ENCODE measurements around the gene LEMD3.

The LEMD3 gene

GRCh38 chr12:65208125-65208524 is 38.7 kb downstream of the LEMD3 start:
- no peak overlapping the region for H3K4me3 ChIP-seq (ENCODE audit: low read length)
- no peaks in the 10 kb centered on the region for H3K27me3 ChIP-seq (ENCODE audit: control insufficient read depth, insufficient read depth, low read length)
- H3K9me3 ChIP-seq (ENCODE audit: control insufficient read depth, insufficient read depth, low read length): no peaks in the 10 kb centered on the region
- H3K27ac ChIP-seq (ENCODE audit: low read length): no peak overlapping the region
- DNase-seq (ENCODE audit: low read depth, low spot score): no peak
- no CpG with 5 or more reads among the region's 2 CpGs for WGBS (ENCODE audit: insufficient coverage, insufficient read length)
- H3K36me3 ChIP-seq (ENCODE audit: control insufficient read depth, insufficient read depth, low read length): no peaks in the 10 kb centered on the region
- H3K4me1 ChIP-seq (ENCODE audit: control insufficient read depth, insufficient read depth, low read length): no peaks in the 10 kb centered on the region; the same call in 1 of the 2 replicates

DNA sequence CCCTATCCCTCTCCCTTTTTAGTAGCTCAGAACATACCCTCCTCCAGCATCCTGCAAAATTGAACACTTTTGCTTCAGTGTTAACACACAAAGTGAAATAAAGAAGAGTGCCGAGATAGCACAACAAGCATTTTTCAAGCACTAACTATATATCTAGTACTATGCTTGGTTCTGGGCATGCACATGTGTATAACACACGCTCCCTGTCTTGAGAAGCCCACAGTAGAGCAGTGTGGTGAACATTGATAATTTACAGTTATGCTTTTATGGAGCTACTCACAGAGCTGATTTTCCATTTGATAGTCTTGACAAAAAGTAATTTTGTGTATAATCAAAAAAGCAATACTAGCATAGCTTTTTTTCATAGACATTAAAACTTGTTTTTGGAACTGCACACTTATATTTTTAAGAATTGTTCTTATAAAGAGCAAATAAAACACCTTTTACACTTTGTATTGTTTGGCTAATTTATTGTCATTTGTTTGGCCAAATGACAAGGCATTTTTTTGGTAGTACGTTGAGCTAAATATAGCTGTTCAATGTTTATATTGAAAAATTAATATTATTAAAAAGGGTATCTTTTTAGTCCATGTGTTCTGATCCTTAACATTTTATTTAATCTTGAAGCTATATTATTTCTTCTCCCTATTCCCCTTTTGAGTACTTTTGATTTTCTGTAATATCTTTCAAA is 39.7 kb downstream of the LEMD3 start:
- H3K4me1 ChIP-seq (ENCODE audit: control insufficient read depth, insufficient read depth, low read length): no peaks in the 10 kb centered on the region; the same call in 1 of the 2 replicates
- WGBS (ENCODE audit: insufficient coverage, insufficient read length): no CpG with 5 or more reads among the region's 3 CpGs
- no peaks in the 10 kb centered on the region for H3K36me3 ChIP-seq (ENCODE audit: control insufficient read depth, insufficient read depth, low read length)
- H3K9me3 ChIP-seq (ENCODE audit: control insufficient read depth, insufficient read depth, low read length): no peaks in the 10 kb centered on the region
- H3K4me3 ChIP-seq (ENCODE audit: low read length): no peak overlapping the region
- H3K27me3 ChIP-seq (ENCODE audit: control insufficient read depth, insufficient read depth, low read length): no peaks in the 10 kb centered on the region
- no peak overlapping the region for H3K27ac ChIP-seq (ENCODE audit: low read length)
- no peak for DNase-seq (ENCODE audit: low read depth, low spot score)

GRCh38 chr12:65209655-65210043 is 40.3 kb downstream of the LEMD3 start:
- H3K36me3 ChIP-seq (ENCODE audit: control insufficient read depth, insufficient read depth, low read length): no peaks in the 10 kb centered on the region
- WGBS (ENCODE audit: insufficient coverage, insufficient read length): no CpG with 5 or more reads among the region's 2 CpGs
- H3K4me3 ChIP-seq (ENCODE audit: low read length): no peak overlapping the region
- no peaks in the 10 kb centered on the region for H3K9me3 ChIP-seq (ENCODE audit: control insufficient read depth, insufficient read depth, low read length)
- no peak overlapping the region for H3K27ac ChIP-seq (ENCODE audit: low read length)
- no peaks in the 10 kb centered on the region for H3K27me3 ChIP-seq (ENCODE audit: control insufficient read depth, insufficient read depth, low read length)
- DNase-seq (ENCODE audit: low read depth, low spot score): no peak
- no peaks in the 10 kb centered on the region for H3K4me1 ChIP-seq (ENCODE audit: control insufficient read depth, insufficient read depth, low read length)

DNA sequence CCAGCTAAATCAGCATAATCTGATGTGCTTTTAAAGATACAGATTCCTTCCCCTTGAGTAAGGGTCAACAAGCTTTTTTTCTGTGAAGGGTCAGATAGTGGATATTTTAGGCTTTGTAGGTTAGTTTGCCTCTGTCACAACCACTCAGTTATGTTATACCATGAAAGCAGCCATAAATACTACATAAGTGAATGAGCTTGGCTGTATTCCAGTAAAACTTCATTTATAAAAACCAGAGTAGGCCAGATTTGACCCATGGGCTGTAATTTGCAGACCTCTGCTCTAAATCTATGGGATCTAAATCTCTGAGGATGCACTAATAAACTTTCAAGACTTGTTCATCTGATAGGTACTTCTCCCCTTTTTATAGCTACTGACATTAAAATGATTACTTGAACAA is 47.7 kb downstream of the LEMD3 start:
- DNase-seq (ENCODE audit: low read depth, low spot score): no peak
- no peak overlapping the region for H3K27ac ChIP-seq (ENCODE audit: low read length)
- H3K36me3 ChIP-seq (ENCODE audit: control insufficient read depth, insufficient read depth, low read length): peaks cover 3% of the 10 kb centered on the region; the same call in 1 of the 2 replicates
- H3K4me1 ChIP-seq (ENCODE audit: control insufficient read depth, insufficient read depth, low read length): no peaks in the 10 kb centered on the region
- no peaks in the 10 kb centered on the region for H3K9me3 ChIP-seq (ENCODE audit: control insufficient read depth, insufficient read depth, low read length)
- H3K4me3 ChIP-seq (ENCODE audit: low read length): no peak overlapping the region
- no peaks in the 10 kb centered on the region for H3K27me3 ChIP-seq (ENCODE audit: control insufficient read depth, insufficient read depth, low read length)

DNA sequence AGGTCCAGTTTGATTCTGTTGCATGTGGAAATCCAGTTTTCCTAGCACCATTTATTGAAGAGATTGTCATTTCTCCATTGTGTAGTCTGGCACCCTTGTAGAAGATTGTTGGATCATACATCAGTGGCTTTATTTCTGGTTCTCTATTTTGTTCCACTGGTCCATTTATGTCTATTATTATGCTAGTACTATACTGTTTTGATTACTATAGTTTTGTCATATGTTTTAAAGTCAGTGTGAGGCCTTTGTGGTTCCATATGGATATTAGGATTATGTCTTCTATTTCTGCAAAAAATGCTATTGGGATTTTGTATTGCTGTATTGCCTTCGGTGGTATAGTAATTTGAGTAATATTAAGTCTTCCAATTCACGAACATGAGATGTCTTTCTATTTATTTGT is 51.4 kb downstream of the LEMD3 start:
- WGBS (ENCODE audit: insufficient coverage, insufficient read length): no CpG with 5 or more reads among the region's 2 CpGs

GRCh38 chr12:65229441-65229840 is 60.1 kb downstream of the LEMD3 start:
- Histone ChIP-seq H3K27me3 (ENCODE audit: control insufficient read depth, insufficient read depth, low read length) (no peaks in the 10 kb centered on the region), H3K9me3 (ENCODE audit: control insufficient read depth, insufficient read depth, low read length) (no peaks in the 10 kb centered on the region; the same call in 1 of the 2 replicates), H3K4me3 (ENCODE audit: low read length) (no peak overlapping the region), H3K36me3 (ENCODE audit: control insufficient read depth, insufficient read depth, low read length) (no peaks in the 10 kb centered on the region; the same call in 1 of the 2 replicates), H3K27ac (ENCODE audit: low read length) (no peak overlapping the region), H3K4me1 (ENCODE audit: control insufficient read depth, insufficient read depth, low read length) (no peaks in the 10 kb centered on the region)
- WGBS (ENCODE audit: insufficient coverage, insufficient read length): no CpG with 5 or more reads among the region's 1 CpG
- no peak for DNase-seq (ENCODE audit: low read depth, low spot score)

More for the DNA sequence above, 51.4 kb downstream of the LEMD3 start:
- peaks cover 3% of the 10 kb centered on the region; the same call in 1 of the 2 replicates for H3K36me3 ChIP-seq (ENCODE audit: control insufficient read depth, insufficient read depth, low read length)
- H3K27me3 ChIP-seq (ENCODE audit: control insufficient read depth, insufficient read depth, low read length): no peaks in the 10 kb centered on the region
- H3K4me3 ChIP-seq (ENCODE audit: low read length): no peak overlapping the region
- DNase-seq (ENCODE audit: low read depth, low spot score): no peak
- no peaks in the 10 kb centered on the region for H3K4me1 ChIP-seq (ENCODE audit: control insufficient read depth, insufficient read depth, low read length)
- H3K9me3 ChIP-seq (ENCODE audit: control insufficient read depth, insufficient read depth, low read length): no peaks in the 10 kb centered on the region
- no peak overlapping the region for H3K27ac ChIP-seq (ENCODE audit: low read length)

GRCh38 chr12:65232476-65233077 is 63.2 kb downstream of the LEMD3 start:
- H3K27ac ChIP-seq (ENCODE audit: low read length): no peak overlapping the region
- no peak for DNase-seq (ENCODE audit: low read depth, low spot score)
- H3K36me3 ChIP-seq (ENCODE audit: control insufficient read depth, insufficient read depth, low read length): no peaks in the 10 kb centered on the region; the same call in 1 of the 2 replicates
- no peaks in the 10 kb centered on the region for H3K27me3 ChIP-seq (ENCODE audit: control insufficient read depth, insufficient read depth, low read length)
- no peaks in the 10 kb centered on the region; the same call in 1 of the 2 replicates for H3K9me3 ChIP-seq (ENCODE audit: control insufficient read depth, insufficient read depth, low read length)
- WGBS (ENCODE audit: insufficient coverage, insufficient read length): 100% methylated on average over 1 of the region's 3 CpGs
- no peak overlapping the region for H3K4me3 ChIP-seq (ENCODE audit: low read length)
- no peaks in the 10 kb centered on the region for H3K4me1 ChIP-seq (ENCODE audit: control insufficient read depth, insufficient read depth, low read length)

DNA sequence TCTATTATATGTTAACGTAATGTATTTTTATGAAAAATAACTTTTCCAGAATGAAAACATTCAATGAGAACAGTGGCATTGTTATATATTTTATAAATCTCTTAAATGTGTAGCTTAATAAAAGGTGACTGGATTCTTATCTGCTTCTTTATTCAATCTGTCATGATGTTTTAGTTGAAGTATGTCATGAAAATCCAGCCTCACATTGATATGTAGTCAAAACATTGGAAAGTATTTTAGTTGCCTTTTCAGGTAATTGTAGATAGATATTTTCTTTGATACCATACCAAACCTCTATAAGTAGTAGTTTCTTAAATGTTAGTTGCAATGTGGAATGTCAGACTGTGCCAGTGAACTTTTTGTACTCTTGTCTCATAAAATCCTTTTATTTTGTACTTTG is 67.8 kb downstream of the LEMD3 start:
- Histone ChIP-seq H3K36me3 (ENCODE audit: control insufficient read depth, insufficient read depth, low read length) (no peaks in the 10 kb centered on the region), H3K4me3 (ENCODE audit: low read length) (no peak overlapping the region), H3K27me3 (ENCODE audit: control insufficient read depth, insufficient read depth, low read length) (no peaks in the 10 kb centered on the region), H3K9me3 (ENCODE audit: control insufficient read depth, insufficient read depth, low read length) (no peaks in the 10 kb centered on the region), H3K27ac (ENCODE audit: low read length) (no peak overlapping the region), H3K4me1 (ENCODE audit: control insufficient read depth, insufficient read depth, low read length) (no peaks in the 10 kb centered on the region)
- WGBS (ENCODE audit: insufficient coverage, insufficient read length): no CpG with 5 or more reads among the region's 1 CpG
- DNase-seq (ENCODE audit: low read depth, low spot score): no peak

- no CpG with 5 or more reads among the region's 3 CpGs for WGBS (ENCODE audit: insufficient coverage, insufficient read length)
- Histone ChIP-seq H3K4me3 (ENCODE audit: low read length) (no peak overlapping the region), H3K9me3 (ENCODE audit: control insufficient read depth, insufficient read depth, low read length) (no peaks in the 10 kb centered on the region), H3K36me3 (ENCODE audit: control insufficient read depth, insufficient read depth, low read length) (no peaks in the 10 kb centered on the region), H3K4me1 (ENCODE audit: control insufficient read depth, insufficient read depth, low read length) (no peaks in the 10 kb centered on the region), H3K27ac (ENCODE audit: low read length) (no peak overlapping the region), H3K27me3 (ENCODE audit: control insufficient read depth, insufficient read depth, low read length) (no peaks in the 10 kb centered on the region)
- DNase-seq (ENCODE audit: low read depth, low spot score): no peak
These were observed 69.2 kb downstream of the LEMD3 start for GRCh38 chr12:65238609-65239008.

GRCh38 chr12:65248656-65249633 is 79.6 kb downstream of the LEMD3 start:
- DNase-seq (ENCODE audit: low read depth, low spot score): no peak
- H3K36me3 ChIP-seq (ENCODE audit: control insufficient read depth, insufficient read depth, low read length): no peaks in the 10 kb centered on the region
- H3K9me3 ChIP-seq (ENCODE audit: control insufficient read depth, insufficient read depth, low read length): no peaks in the 10 kb centered on the region
- no CpG with 5 or more reads among the region's 2 CpGs for WGBS (ENCODE audit: insufficient coverage, insufficient read length)
- no peak overlapping the region for H3K27ac ChIP-seq (ENCODE audit: low read length)
- no peaks in the 10 kb centered on the region for H3K4me1 ChIP-seq (ENCODE audit: control insufficient read depth, insufficient read depth, low read length)
- no peak overlapping the region for H3K4me3 ChIP-seq (ENCODE audit: low read length)
- no peaks in the 10 kb centered on the region for H3K27me3 ChIP-seq (ENCODE audit: control insufficient read depth, insufficient read depth, low read length)

All from iPS DF 6.9 (cell line).